Left cardiac atrium (tissue), 4 donors: ENCODE measurements around the gene ALOX15B. TPM values are rescaled to one million over a fixed set of nuclear protein-coding genes. Genes with fewer than 3 reads are reported as not detected.

ENCODE experiments used
- ATAC-seq, 2 donors: fragments of 200-7000 bp; cut with Tn5 transposase; one replicate each; pipeline ENCODE4 v1.9.1; 2020; ENCODE audit warnings: mild to moderate bottlenecking in 2 of 2, moderate library complexity in 2 of 2
- DNase-seq: peaks from one replicate; pipeline ENCODE4 v3.0.0-alpha.2; 2020
- intact Hi-C, 2 donors: fragments of 100-400 bp; cut with DNase I; formaldehyde crosslinking; loops; one replicate each; pipeline versions ENCODE4 v1.14.1 to v1.15.1; 2022 to 2023
- total RNA-seq, 2 donors: library from RNA; stranded (reverse); fragmentation: NEBNext Ultra II Directional; extraction: Animal tissue kit (Norgen Biotek cat#: 25700); gene quantifications; one replicate each; pipeline ENCODE4 v1.2.1, GENCODE V29; 2021
- donor health status: DM: no; HTN: yes; CAD: no.
- donor health status: DM: no; HTN: yes; CAD: no; lungs with severe emphysema.
- donor health status: DM: yes; HTN: yes; CAD: no.
- donor health status: Dilated cardiomyopathy.

ALOX15B gene
- total RNA-seq, 2 donors from 2014 or later, result 0.39 TPM; not detected in 1

DNA sequence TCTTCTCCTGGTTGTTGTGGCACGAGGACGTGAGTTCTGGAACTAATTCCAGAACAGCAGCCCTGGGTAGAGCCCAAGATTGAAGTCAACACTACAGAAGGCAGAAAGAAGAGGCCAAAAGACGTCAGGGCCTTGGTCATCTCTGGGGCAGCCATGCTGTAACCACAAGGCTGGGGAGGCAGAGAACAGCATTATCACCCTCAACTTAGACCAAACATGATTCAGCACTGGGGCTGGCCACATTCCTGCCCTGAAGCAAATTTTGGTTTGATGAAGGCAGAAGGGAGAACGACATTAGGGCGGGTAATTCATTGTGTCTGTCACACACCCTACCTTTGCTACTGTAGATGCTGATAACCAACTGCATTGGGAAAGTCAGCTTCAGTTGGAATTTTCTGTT lies 9.7 kb upstream of the ALOX15B start:
- intact Hi-C loops, result no loop called here
- ATAC-seq (no peak), DNase-seq (no peak)

- intact Hi-C loops, result no loop called here
- ATAC-seq, result no peak
- no peak for DNase-seq
Measured at GRCh38 chr17:8031261-8031661, 7.6 kb upstream of the ALOX15B start.

- DNase-seq (no peak), ATAC-seq (no peak)
- intact Hi-C loops, result no loop called here
Measured at GRCh38 chr17:8031950-8032349, 6.9 kb upstream of the ALOX15B start.

GRCh38 chr17:8032442-8032841 lies 6.4 kb upstream of the ALOX15B start:
- intact Hi-C loops, result no loop called here
- no peak for ATAC-seq
- no peak for DNase-seq

GRCh38 chr17:8039611-8040168 lies 831 bp downstream of the ALOX15B start:
- ATAC-seq (no peak), DNase-seq (no peak)
- intact Hi-C loops, result loop anchor here in 1 of 2 donors (5.0 to 10.0 kb wide), 3 partner anchors 127 to 295 kb away; no protein-coding TSS in a partner anchor

GRCh38 chr17:8041249-8041928 lies 2.5 kb downstream of the ALOX15B start:
- peak; percentile 67 to 76 for ATAC-seq
- DNase-seq, result no peak
- intact Hi-C loops, result loop anchor here in 1 of 2 donors (5.0 to 10.0 kb wide), 3 partner anchors 129 to 297 kb away; no protein-coding TSS in a partner anchor

GRCh38 chr17:8041979-8042378 lies 3.1 kb downstream of the ALOX15B start:
- DNase-seq (no peak), ATAC-seq (no peak)
- intact Hi-C loops, result loop anchor here in 1 of 2 donors (5.0 to 10.0 kb wide), 3 partner anchors 130 to 297 kb away; no protein-coding TSS in a partner anchor

DNA sequence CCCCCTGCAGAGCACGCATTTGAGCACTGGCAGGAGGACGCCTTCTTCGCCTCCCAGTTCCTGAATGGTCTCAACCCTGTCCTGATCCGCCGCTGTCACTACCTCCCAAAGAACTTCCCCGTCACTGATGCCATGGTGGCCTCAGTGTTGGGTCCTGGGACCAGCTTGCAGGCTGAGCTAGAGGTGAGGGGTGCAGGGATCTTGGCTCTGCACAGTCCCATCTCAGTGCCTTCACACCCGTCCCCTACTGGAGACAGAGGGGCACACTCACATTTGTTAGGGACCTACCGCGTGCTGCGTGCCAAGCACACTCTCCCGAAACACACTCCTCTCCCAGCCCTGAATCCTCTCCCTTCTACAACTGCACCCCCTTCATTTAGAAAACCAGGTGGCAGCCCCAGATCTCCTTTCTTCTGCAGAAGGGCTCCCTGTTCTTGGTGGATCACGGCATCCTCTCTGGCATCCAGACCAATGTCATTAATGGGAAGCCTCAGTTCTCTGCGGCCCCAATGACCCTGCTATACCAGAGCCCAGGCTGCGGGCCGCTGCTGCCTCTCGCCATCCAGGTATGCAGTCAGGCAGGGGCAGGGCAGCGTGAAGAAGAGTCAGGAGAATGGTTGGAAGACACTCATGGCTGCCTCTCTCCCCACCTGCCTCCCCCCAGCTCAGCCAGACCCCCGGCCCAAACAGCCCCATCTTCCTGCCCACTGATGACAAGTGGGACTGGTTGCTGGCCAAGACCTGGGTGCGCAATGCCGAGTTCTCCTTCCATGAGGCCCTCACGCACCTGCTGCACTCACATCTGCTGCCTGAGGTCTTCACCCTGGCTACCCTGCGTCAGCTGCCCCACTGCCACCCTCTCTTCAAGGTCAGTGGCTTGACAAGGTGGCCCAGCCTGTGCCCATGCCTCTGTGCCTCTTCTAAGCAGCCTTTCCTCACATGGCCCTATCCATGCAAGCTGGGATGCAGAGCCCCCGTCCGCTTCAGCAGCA lies 6.3 kb downstream of the ALOX15B start:
- DNase-seq, result no peak
- intact Hi-C loops, result loop anchor here in 1 of 2 donors (5.0 to 10.0 kb wide), 3 partner anchors 133 to 300 kb away; no protein-coding TSS in a partner anchor
- no peak for ATAC-seq

- intact Hi-C loops, result loop anchor here in 1 of 2 donors (10.0 kb wide), 1 partner anchor 302 kb away; no protein-coding TSS in a partner anchor
- no peak for ATAC-seq
- DNase-seq, result no peak
Measured at GRCh38 chr17:8046306-8046928, 7.6 kb downstream of the ALOX15B start.

DNA sequence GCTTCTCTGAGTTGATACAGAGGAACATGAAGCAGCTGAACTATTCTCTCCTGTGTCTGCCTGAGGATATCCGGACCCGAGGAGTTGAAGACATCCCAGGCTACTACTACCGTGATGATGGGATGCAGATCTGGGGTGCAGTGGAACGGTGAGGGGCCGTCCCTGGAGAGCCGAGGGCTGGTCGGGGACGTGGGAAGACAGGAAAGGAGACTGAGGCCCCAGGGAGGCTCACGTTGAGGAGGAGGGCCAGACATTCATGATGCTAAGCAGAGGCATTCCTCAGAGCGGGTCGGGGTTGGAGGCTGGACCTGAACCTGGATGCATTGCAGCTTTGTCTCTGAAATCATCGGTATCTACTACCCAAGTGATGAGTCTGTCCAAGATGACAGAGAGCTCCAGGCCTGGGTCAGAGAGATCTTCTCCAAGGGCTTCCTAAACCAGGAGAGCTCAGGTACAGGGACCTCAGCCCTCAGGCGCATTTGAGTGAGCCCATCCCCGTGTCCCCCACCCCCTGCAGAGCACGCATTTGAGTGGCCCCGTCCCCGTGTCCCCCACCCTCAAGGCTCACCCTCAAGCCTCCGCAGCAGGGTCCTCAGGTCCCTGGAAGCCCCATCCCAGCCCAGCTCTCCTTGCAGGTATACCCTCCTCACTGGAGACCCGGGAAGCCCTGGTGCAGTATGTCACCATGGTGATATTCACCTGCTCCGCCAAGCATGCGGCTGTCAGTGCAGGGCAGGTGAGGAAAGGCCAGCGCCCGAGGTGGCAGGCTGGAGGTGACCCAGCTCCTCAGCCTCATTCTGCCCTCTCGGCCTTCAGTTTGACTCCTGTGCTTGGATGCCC lies 8.3 kb downstream of the ALOX15B start:
- intact Hi-C loops, result loop anchor here in 1 of 2 donors (10.0 kb wide), 1 partner anchor 302 kb away; no protein-coding TSS in a partner anchor
- ATAC-seq, result no peak
- DNase-seq, result no peak

GRCh38 chr17:8047769-8048110 lies 8.9 kb downstream of the ALOX15B start:
- ATAC-seq (no peak), DNase-seq (no peak)
- intact Hi-C loops, result loop anchor here in 1 of 2 donors (10.0 kb wide), 1 partner anchor 303 kb away; no protein-coding TSS in a partner anchor

- DNase-seq (no peak), ATAC-seq (no peak)
- intact Hi-C loops, result loop anchor here in 1 of 2 donors (10.0 kb wide), 1 partner anchor 303 kb away; no protein-coding TSS in a partner anchor
Measured at GRCh38 chr17:8048236-8048635, 9.4 kb downstream of the ALOX15B start.

- no peak for ATAC-seq
- intact Hi-C loops, result loop anchor here in 1 of 2 donors (10.0 kb wide), 1 partner anchor 304 kb away; no protein-coding TSS in a partner anchor
- DNase-seq, result no peak
Measured at GRCh38 chr17:8048736-8049135, 9.9 kb downstream of the ALOX15B start.

- intact Hi-C loops, result loop anchor here (10.0 kb wide), 2 partner anchors 57 to 227 kb away; no protein-coding TSS in a partner anchor
- ATAC-seq (no peak), DNase-seq (no peak)
Measured at GRCh38 chr17:8051831-8052230, 13.0 kb downstream of the ALOX15B start.

DNA sequence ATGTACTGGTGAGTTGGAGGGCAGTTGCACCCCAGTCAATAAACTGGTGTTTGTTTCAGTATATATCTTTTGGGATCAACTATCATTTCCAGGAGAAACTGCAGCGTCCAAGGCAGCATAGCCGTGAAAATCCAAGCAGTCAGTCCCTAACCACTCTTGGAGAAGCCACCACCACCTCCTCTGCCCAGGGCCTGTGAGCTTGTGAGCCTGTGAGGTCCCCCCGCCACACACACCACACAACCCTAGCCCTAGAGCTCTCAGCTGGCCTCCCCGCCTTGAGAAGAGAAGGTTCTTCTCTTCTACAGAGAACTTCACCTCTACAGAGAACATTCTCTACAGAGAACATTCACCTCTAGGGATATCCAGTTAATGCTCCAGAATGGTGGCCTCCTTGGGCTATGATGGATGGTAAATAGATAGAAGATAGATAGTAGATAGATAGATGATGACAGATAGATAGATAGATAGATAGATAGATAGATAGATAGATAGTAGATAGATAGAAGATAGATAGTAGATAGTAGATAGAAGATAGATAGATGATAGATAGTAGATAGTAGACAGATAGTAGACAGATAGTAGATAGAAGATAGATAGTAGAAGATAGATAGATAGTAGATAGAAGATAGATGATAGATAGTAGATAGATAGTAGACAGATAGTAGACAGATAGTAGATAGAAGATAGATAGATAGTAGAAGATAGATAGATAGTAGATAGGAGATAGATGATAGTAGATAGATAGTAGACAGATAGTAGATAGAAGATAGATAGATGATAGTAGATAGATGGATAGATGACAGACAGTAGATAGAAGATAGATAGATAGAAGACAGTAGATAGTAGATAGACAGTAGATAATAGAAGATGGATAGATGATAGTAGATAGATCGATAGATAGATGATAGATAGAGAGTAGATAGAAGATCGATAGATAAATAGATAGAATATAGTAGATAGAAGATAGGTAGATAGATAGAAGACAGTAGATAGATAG lies 13.7 kb downstream of the ALOX15B start:
- no peak for DNase-seq

GRCh38 chr17:8053600-8053999 lies 14.7 kb downstream of the ALOX15B start:
- DNase-seq (no peak), ATAC-seq (no peak)
- intact Hi-C loops, result loop anchor here (10.0 kb wide), 2 partner anchors 59 to 229 kb away; no protein-coding TSS in a partner anchor

More for the DNA sequence above, 13.7 kb downstream of the ALOX15B start:
- intact Hi-C loops, result loop anchor here (10.0 kb wide), 2 partner anchors 58 to 228 kb away; no protein-coding TSS in a partner anchor
- no peak for ATAC-seq
